Stimulated activated memory B cell treated with anti-CD40 and anti-IgM and Interleukin-4, amounts not matched to agents 10 μg/mL and 1 μg/mL and 100 μg/mL, for 72 hours (primary cell): Measurements from ENCODE around the gene GATAD2B.
A peak's percentile ranks its signal among the peaks of the same experiment; 100 is the strongest.

Experiments used
- ATAC-seq: fragments of 150-1000 bp; cut with Tn5 transposase; 2 replicates; pipeline ENCODE4 v1.10.0; 2021
- H3K27ac Mint-ChIP-seq: one replicate; pipeline ENCODE4 v1.8.0; 2022; ENCODE audit warnings: mild to moderate bottlenecking, mixed read lengths
- H3K27me3 Mint-ChIP-seq: one replicate; pipeline ENCODE4 v1.8.0; 2022; ENCODE audit warnings: mixed read lengths
- H3K36me3 Mint-ChIP-seq: one replicate; pipeline ENCODE4 v1.8.0; 2022; ENCODE audit warnings: mixed read lengths
- H3K4me1 Mint-ChIP-seq: one replicate; pipeline ENCODE4 v1.8.0; 2022; ENCODE audit warnings: mixed read lengths
- H3K4me3 Mint-ChIP-seq: one replicate; pipeline ENCODE4 v1.8.0; 2022; ENCODE audit warnings: mild to moderate bottlenecking, moderate library complexity, mixed read lengths
- H3K9me3 Mint-ChIP-seq: one replicate; pipeline ENCODE4 v1.8.0; 2022; ENCODE audit warnings: mixed read lengths

GATAD2B gene

DNA sequence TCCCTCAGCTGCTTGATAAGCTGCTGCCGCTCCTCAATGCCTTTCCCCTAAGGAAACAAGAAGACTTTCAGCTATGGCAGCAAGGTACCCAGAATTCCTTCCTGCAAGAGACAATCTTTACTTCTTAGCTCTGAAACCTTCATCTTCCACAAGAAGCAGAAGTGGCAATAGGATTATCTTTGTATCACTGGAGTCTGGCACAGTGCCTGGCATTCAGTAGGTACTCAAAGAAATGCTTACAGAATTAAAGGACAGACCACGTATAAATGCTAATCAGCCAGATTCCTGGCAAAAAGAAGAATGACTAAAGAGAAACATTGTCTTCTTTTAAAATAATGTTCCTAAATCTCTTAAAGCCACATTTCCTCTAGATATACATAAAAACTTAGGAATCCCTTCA, 103.9 kb downstream of the GATAD2B start:
- no peaks in the 10 kb centered on the region for H3K9me3 Mint-ChIP-seq
- H3K27ac Mint-ChIP-seq: no peak overlapping the region
- H3K27me3 Mint-ChIP-seq: no peaks in the 10 kb centered on the region
- no peak for ATAC-seq
- no peak overlapping the region for H3K4me3 Mint-ChIP-seq
- H3K4me1 Mint-ChIP-seq: no peaks in the 10 kb centered on the region
- H3K36me3 Mint-ChIP-seq: peaks cover 37% of the 10 kb centered on the region

- Mint-ChIP-seq H3K36me3 (peaks cover 52% of the 10 kb centered on the region), H3K9me3 (no peaks in the 10 kb centered on the region)
These were observed 106.4 kb downstream of the GATAD2B start for GRCh38 chr1:153816283-153816889.

DNA sequence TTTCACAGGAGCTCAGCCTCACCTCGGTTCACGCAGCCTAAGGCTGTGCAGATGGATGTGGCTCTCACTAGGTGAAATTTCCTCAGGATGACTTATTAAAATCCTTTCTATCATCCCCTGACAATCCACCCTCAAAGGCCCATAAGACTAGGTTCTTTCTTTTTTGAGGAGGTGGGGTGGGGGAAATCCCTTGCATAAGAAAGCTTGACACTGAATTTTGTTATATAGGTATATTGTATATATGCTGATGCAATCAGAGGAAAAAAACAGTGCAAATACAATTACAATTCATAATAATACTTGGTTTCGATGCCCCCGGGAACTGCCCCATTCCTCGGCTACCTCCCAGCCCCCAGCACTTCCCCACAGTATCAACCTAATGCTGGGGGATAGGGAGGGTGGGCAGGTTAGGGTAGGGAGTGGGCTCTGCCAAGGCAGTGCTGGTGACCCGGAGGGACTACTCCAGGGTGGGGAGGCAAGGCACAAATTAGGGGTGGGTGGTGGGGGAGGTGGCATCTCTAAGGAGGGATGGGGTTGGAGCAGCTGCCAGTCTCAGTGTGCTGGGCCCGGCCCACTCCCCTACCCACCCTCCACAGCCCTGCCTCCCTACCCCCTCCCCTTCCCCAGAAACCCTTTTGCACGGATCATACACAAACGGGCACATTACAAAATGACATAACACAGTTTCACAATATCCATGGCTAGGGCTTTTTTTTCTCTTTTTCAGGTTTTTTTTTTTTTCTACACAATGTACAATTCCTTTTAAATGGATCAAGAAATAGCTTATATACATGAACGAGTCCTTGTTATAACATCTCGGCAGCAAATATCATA, 116.7 kb downstream of the GATAD2B start:
- no peaks in the 10 kb centered on the region for H3K9me3 Mint-ChIP-seq
- H3K4me1 Mint-ChIP-seq: peaks cover 40% of the 10 kb centered on the region
- H3K36me3 Mint-ChIP-seq: peaks cover 40% of the 10 kb centered on the region
- ATAC-seq: peak; percentile 1
- peak overlapping the region; percentile 85 for H3K27ac Mint-ChIP-seq
- no peaks in the 10 kb centered on the region for H3K27me3 Mint-ChIP-seq
- H3K4me3 Mint-ChIP-seq: peak overlapping the region; percentile 27

More at GRCh38 chr1:153816283-153816889, 106.4 kb downstream of the GATAD2B start:
- Mint-ChIP-seq H3K27me3 (no peaks in the 10 kb centered on the region), H3K4me3 (no peak overlapping the region), H3K4me1 (no peaks in the 10 kb centered on the region), H3K27ac (no peak overlapping the region)
- no peak for ATAC-seq

GRCh38 chr1:153805042-153805745, 117.6 kb downstream of the GATAD2B start:
- ATAC-seq: peak; percentile 100
- Mint-ChIP-seq H3K27ac (peak overlapping the region; percentile 85), H3K4me3 (peak overlapping the region; percentile 27), H3K27me3 (no peaks in the 10 kb centered on the region), H3K9me3 (no peaks in the 10 kb centered on the region), H3K4me1 (peaks cover 45% of the 10 kb centered on the region), H3K36me3 (peaks cover 37% of the 10 kb centered on the region)

GRCh38 chr1:153804112-153804511, 118.7 kb downstream of the GATAD2B start:
- ATAC-seq: no peak
- H3K27ac Mint-ChIP-seq: peak overlapping the region; percentile 70
- H3K4me3 Mint-ChIP-seq: no peak overlapping the region
- H3K9me3 Mint-ChIP-seq: no peaks in the 10 kb centered on the region
- no peaks in the 10 kb centered on the region for H3K27me3 Mint-ChIP-seq
- peaks cover 49% of the 10 kb centered on the region for H3K4me1 Mint-ChIP-seq
- peaks cover 26% of the 10 kb centered on the region for H3K36me3 Mint-ChIP-seq

DNA sequence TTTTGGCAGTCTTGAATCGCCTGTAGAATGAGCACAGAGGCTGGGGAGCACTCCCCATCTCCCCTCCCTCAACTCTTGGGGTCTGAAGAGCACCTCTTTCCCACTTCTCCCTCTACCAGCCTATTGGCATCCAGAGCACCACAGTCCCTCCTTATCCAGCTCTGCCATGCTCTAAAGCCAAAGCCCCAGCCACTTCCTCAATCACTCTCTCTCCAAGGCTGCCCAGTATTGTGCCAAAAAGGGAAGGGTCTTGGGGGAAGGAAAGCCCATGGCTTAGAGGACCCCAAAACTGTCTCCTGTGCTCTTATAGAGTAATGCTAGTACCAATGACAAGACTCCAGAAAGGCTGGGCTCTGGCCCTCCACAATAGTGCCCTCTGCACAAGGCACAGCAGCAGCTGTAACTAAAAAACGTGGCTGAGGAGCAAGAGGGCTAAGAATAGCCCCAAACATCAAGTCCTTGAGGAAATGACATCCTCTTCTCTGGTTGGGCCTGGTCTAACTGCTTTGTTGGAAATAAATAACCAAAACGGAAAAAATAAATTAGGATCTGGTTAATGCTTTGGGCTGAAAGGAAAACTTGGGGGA, 119.2 kb downstream of the GATAD2B start:
- Mint-ChIP-seq H3K4me3 (no peak overlapping the region), H3K27me3 (no peaks in the 10 kb centered on the region), H3K36me3 (peaks cover 21% of the 10 kb centered on the region)

GRCh38 chr1:153801786-153802697, 120.7 kb downstream of the GATAD2B start:
- Mint-ChIP-seq H3K9me3 (no peaks in the 10 kb centered on the region), H3K27me3 (no peaks in the 10 kb centered on the region), H3K27ac (peak overlapping the region; percentile 70), H3K36me3 (peaks cover 13% of the 10 kb centered on the region), H3K4me1 (peaks cover 65% of the 10 kb centered on the region), H3K4me3 (no peak overlapping the region)
- ATAC-seq: no peak

More for the DNA sequence above, 119.2 kb downstream of the GATAD2B start:
- no peak for ATAC-seq
- Mint-ChIP-seq H3K9me3 (no peaks in the 10 kb centered on the region), H3K27ac (peak overlapping the region; percentile 70), H3K4me1 (peaks cover 50% of the 10 kb centered on the region)

GRCh38 chr1:153801028-153801625, 121.6 kb downstream of the GATAD2B start:
- no peaks in the 10 kb centered on the region for H3K9me3 Mint-ChIP-seq

GRCh38 chr1:153800516-153800915, 122.3 kb downstream of the GATAD2B start:
- Mint-ChIP-seq H3K9me3 (no peaks in the 10 kb centered on the region), H3K36me3 (peaks cover 10% of the 10 kb centered on the region), H3K4me1 (peaks cover 62% of the 10 kb centered on the region), H3K27ac (peak overlapping the region; percentile 68), H3K4me3 (no peak overlapping the region), H3K27me3 (no peaks in the 10 kb centered on the region)
- no peak for ATAC-seq

More at GRCh38 chr1:153801028-153801625, 121.6 kb downstream of the GATAD2B start:
- ATAC-seq: no peak
- H3K4me3 Mint-ChIP-seq: no peak overlapping the region
- peak overlapping the region; percentile 68 for H3K27ac Mint-ChIP-seq
- H3K36me3 Mint-ChIP-seq: peaks cover 10% of the 10 kb centered on the region
- H3K27me3 Mint-ChIP-seq: no peaks in the 10 kb centered on the region
- peaks cover 68% of the 10 kb centered on the region for H3K4me1 Mint-ChIP-seq

- Mint-ChIP-seq H3K4me1 (peaks cover 55% of the 10 kb centered on the region), H3K4me3 (no peak overlapping the region), H3K36me3 (peaks cover 10% of the 10 kb centered on the region), H3K9me3 (no peaks in the 10 kb centered on the region), H3K27ac (peak overlapping the region; percentile 68), H3K27me3 (no peaks in the 10 kb centered on the region)
- no peak for ATAC-seq
These were observed 123.0 kb downstream of the GATAD2B start for GRCh38 chr1:153799566-153800465.

- Mint-ChIP-seq H3K4me1 (peaks cover 48% of the 10 kb centered on the region), H3K27me3 (no peaks in the 10 kb centered on the region), H3K4me3 (no peak overlapping the region), H3K27ac (no peak overlapping the region), H3K36me3 (peaks cover 10% of the 10 kb centered on the region), H3K9me3 (no peaks in the 10 kb centered on the region)
- ATAC-seq: no peak
These were observed 123.8 kb downstream of the GATAD2B start for GRCh38 chr1:153799016-153799415.

DNA sequence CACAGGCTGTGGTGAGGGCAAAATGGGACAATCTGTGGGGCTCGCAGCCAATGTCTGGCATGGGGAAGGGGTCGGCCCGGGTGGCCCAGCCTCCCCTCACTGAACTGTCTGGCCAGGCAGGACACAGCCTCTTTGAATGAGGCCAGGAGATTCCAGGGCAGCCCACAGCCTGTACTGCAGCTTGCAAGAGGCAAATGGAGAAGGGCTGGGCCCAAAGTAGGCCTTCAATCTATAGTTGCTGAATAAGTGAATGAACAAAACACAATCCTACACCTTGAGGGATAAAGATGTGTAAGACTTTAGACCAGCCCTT, 124.3 kb downstream of the GATAD2B start:
- no peaks in the 10 kb centered on the region for H3K9me3 Mint-ChIP-seq
- no peaks in the 10 kb centered on the region for H3K27me3 Mint-ChIP-seq
- ATAC-seq: no peak
- peaks cover 5% of the 10 kb centered on the region for H3K36me3 Mint-ChIP-seq
- peaks cover 42% of the 10 kb centered on the region for H3K4me1 Mint-ChIP-seq
- no peak overlapping the region for H3K4me3 Mint-ChIP-seq
- H3K27ac Mint-ChIP-seq: peak overlapping the region; percentile 65
